NCI-H2107 (cell line): Measurements from ENCODE around the gene CELF2.

ENCODE experiments used
- DNase-seq: peaks from one replicate; lab custom pipeline; 2025; lab: John Stamatoyannopoulos, UW

Gene CELF2

DNA sequence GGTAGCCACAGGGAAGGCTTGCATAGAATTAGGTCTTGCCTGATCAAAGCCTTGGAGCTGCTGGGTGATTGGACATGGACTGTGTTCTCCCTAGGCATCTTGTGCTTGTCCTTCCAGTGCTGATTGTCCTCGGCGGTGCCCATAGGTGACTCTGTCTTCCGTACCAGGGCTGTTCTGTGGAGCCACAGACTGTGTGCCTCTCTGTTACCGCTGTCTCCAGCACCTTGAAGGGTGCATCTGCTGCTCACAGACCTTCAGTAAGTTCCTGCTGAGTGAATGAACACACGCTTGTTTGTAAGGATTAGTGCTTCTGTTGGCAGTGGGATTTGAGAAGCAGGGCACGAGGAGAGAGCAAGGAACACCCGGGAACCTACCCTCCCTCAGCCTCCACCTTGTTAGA lies 116.7 kb downstream of the CELF2 start:
- DNase-seq = no peak

DNA sequence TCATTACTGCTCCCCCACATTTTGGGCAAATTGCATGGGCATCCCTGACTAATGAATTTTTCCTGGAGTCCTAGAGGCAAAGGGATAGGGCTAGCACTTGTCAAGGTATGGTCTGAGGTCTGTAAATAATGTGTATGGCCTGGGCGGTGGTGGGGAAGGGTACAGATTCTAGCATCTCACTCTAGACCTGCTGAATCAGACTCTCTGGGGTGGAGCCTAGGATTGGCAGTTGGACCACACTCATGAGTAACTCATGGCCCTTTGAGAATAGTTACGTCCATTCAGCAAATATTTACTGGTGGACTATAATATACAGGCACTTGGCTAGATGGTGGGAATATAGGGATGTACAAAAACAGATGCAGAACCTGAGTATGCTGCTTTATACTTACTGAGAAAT lies 118.0 kb downstream of the CELF2 start:
- no peak for DNase-seq

- no peak for DNase-seq
Measured at GRCh38 chr10:11138314-11139033, 120.8 kb downstream of the CELF2 start.

DNA sequence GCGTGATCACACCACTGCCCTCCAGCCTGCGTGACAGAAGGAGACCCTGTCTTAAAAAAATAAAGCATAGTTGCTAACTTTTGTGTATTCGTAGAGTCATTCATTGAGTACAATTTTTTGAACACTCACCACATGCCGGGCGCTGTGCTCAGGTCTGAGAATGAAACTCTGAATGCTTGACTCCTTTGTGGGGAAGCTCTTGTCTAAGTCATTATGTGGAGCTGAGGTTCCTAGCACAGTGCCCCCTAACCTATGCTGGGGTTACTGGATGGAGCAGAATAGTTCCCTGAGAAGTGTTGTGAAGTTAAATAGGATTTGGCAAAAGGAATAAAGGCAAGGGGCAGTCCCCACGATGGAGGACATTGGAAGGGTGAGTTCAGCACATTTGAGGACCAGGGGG lies 123.3 kb downstream of the CELF2 start:
- no peak for DNase-seq

GRCh38 chr10:11141571-11142091 lies 124.0 kb downstream of the CELF2 start:
- no peak for DNase-seq

- no peak for DNase-seq
Measured at GRCh38 chr10:11142777-11143176, 125.1 kb downstream of the CELF2 start.

DNA sequence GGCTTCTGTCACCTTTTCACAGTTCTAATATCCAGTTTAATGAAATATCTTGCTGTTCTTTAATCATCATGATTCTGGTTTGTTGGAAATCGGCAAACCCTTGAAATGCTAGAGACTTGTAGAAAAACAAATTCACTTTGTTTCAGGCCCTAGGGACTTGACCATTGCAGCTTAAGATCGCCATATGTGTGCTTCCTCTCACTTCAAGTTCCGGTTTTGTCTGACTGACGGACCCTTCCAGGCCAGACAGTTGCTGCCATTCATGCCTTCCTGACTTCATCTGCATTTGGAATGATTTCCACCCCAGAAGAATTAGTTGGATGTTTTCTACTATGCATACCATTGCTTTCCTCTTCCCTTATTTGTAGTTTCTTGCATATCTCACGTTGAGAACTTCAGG lies 125.6 kb downstream of the CELF2 start:
- DNase-seq = no peak

GRCh38 chr10:11144626-11145494 lies 127.2 kb downstream of the CELF2 start:
- no peak for DNase-seq

GRCh38 chr10:11145495-11145855 lies 127.8 kb downstream of the CELF2 start:
- DNase-seq = no peak

- no peak for DNase-seq
Measured at GRCh38 chr10:11146402-11147171, 128.9 kb downstream of the CELF2 start.

- no peak for DNase-seq
Measured at GRCh38 chr10:11147722-11148121, 130.1 kb downstream of the CELF2 start.

DNA sequence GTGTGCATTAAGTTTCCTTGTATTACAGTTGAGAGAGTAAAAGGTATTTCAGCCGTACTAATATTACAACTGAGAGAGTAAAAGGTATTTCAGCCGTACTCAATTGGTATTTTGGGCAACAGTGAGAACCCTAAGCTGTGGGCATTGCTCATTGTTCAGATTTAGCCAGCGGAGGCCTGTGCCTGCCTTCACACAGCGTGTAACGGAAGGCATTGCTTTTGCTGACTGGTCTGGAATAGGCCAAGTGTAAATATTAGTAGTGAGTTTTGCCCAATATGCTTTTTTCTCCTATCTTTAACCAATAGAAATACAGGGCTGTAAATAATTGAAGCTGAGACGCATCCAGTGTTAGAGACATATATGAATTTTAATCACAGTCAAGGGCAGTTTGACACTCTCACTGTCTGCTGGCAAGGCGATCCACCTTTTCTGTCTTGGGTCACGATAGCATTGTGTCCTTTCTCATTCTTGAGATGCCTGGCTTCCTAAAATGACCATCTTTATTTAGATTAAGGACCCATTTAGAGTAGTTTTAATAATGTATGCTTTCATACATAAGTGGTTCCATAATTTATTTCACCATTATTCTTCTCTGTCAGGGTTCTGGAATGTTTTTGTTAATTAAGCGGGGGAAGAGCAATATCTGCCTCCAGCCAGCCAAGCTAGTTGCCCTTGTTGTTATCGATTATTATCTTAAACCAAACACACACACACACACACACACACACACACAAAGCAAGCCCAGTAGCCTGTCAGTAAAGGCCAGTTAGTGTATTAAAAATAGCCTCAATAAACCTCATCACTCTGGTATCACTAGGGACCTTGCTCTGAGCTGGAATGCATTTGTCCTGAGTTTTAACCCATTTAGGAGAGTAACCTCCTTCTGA lies 130.7 kb downstream of the CELF2 start:
- no peak for DNase-seq

- no peak for DNase-seq
Measured at GRCh38 chr10:11149807-11150141, 132.1 kb downstream of the CELF2 start.

DNA sequence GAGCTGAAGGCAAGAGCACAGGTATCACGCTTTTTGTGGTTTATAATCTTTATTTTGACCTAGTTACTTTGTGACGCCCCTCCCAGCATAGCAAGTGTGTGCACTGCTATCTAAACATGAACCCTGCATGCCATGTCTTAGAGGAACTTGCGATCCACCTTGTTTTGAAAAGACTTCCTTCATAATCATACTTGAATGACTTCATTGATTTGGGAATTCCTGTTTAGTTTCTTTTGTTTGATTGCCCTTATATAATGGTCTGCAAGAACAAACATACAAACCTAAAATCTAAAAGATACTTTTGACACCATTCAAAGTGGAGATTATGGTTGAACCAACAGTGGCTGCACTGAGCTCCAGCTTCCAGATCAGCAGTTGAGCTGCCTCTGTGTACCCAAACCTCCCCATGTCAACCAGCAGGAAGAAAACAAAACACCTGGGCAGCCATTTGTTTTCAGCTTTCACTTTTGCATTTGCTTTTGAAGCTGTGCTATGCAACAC lies 132.6 kb downstream of the CELF2 start:
- no peak for DNase-seq

DNA sequence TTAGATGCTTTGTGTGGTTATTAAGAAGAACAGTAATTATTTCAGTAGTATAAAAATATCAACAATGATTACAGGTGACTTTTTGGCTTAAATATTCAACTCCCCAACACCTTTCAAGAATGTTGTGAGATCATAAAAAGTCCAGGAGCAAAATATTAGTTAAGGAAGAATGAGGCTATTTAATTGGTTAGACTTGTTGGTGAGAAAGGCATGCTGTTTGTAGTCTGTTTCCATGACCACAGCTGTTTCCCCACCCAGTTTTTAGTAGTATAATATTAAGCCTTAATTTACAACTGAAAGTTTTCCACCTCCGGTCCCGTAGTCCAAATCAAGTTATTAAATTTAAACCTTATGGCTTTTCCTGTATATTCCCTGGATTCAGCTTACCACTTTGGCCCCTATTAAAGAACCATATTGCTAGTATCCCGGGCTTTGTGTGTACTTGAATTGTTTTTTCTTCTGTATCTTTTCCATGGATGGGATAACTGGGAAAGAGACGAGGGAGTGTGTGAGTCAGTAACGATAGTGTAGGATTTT lies 133.3 kb downstream of the CELF2 start:
- DNase-seq = no peak

DNA sequence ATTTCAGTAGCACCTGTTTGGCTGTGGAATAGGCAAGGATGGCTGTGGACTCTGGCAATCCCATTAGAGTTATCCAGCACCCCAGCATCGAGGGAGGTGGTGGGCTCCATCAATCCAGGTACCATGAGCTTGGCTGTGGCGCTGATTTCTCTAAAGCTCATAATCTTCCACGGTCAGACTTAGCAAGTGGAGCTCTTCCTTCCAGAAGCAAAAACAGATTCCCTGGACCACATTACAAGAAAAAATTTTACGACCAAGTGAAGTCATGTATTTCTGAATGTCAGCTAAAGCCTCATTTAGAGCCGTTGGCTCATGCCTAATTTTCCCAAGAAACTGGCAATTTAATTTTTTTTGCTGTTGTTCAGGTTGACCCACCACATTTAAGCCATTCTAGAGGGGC lies 135.1 kb downstream of the CELF2 start:
- no peak for DNase-seq

DNA sequence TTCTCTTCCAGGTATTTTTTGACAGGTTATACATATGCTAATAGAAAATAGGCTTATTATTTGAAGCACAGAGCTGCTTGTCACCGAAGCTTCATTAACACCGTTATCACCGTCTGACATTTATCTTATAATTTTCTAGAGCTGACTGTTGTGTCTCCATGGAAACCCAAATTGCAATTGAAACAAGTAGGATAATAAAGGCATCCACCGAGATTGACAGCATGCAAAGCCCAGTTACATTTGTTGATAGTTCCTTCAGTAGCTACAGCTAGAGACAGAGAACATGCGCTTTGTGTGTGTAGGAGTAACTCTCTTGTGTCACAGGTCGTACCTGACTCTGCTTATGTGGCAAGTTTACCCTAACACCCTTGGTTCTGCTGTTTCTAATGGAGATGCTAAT lies 135.6 kb downstream of the CELF2 start:
- DNase-seq = no peak

DNA sequence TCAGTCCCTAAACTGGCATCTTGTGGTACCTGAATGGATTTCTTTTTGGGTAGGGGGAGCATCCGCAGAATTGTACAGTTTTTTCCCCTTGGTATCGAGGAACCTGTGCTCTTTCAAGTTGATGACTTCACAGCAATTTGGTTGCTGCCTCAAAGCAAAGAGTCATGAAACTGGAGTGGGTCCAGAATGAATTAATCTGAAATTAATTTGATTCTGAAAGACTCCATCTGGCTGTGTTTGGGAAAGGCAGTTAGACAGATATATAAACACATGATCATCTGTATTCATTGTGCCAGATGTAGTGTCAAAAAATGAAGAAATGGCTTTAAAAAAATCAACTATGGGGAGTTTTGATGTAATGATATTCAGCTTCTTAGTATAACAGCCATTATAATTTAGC lies 136.1 kb downstream of the CELF2 start:
- no peak for DNase-seq

DNA sequence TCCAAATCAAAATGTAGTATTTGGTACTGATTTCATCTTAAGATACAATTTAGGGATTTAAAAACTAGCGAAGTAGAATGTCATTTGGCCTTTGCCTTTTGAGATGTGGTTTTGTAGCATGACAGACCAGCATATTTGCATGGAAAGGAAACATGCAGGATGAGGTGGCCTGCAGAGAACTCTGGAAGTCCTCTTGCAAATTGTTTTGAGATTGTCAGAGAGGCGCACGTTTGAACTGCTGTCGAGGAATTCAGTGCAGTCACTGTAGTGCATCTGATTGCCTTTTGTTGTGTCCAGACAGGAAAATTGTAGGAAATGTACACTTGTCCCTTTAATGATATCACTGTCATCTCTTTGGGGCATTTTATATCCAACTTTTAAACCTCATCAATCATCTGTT lies 136.7 kb downstream of the CELF2 start:
- no peak for DNase-seq

GRCh38 chr10:11154849-11155498 lies 137.3 kb downstream of the CELF2 start:
- no peak for DNase-seq

DNA sequence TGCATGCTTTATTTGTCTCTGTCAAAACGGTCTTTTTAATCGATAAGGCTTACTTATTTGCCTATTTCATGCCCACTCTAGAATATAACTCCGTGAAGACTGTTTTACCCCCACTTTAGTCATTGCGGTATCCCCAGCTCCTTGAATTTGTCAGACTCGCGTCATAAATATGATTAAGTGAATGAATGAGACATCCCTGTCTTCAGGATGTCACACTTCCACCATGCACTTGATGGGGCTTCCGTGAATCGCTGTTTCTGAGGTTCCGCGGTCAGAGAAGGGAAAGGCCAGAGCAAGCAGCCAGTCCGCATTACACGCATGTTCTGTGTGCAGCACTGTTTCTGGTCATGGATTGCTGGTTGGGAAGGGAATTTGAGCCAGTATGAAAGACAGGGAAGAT lies 138.8 kb downstream of the CELF2 start:
- DNase-seq = no peak
